GM13977 (cell line): ENCODE measurements around the gene SLIT3.

ENCODE experiments used
- DNase-seq: peaks from one replicate; pipeline ENCODE4 v3.0.0; 2012; ENCODE audit warnings: low spot score
- CTCF ChIP-seq: IDR thresholded peaks from 2 replicates; pipeline ENCODE4 v1.5.1; 2012; ENCODE audit warnings: mild to moderate bottlenecking, control low read depth; ENCODE audit not compliant: insufficient read depth; ENCODE audit errors: extremely low read depth, missing control alignments
- in situ Hi-C: fragments of 300-500 bp; cut with MboI; formaldehyde crosslinking; loops from one replicate; pipeline ENCODE4 v1.12.0; 2022; ENCODE audit warnings: low sequenced_read_pairs, low pct_unique_long_range_greater_than_20kb, mixed read lengths, inconsistent platforms; ENCODE audit not compliant: unreplicated experiment

SLIT3 gene

GRCh38 chr5:168865968-168866367, 435.0 kb downstream of the SLIT3 start:
- in situ Hi-C loops: no loop called here
- DNase-seq: no peak
- TF ChIP-seq CTCF: no peak

GRCh38 chr5:168863021-168863420, 437.9 kb downstream of the SLIT3 start:
- TF ChIP-seq CTCF: no peak
- in situ Hi-C loops: no loop called here
- DNase-seq: no peak

GRCh38 chr5:168860503-168860902, 440.4 kb downstream of the SLIT3 start:
- no peak for DNase-seq
- in situ Hi-C loops: no loop called here
- no peak for TF ChIP-seq CTCF

GRCh38 chr5:168860081-168860480, 440.9 kb downstream of the SLIT3 start:
- TF ChIP-seq CTCF: no peak
- in situ Hi-C loops: no loop called here
- DNase-seq: no peak

GRCh38 chr5:168859471-168859870, 441.5 kb downstream of the SLIT3 start:
- in situ Hi-C loops: no loop called here
- no peak for DNase-seq
- TF ChIP-seq CTCF: no peak

- TF ChIP-seq CTCF: no peak
- no peak for DNase-seq
- in situ Hi-C loops: no loop called here
These were observed 441.9 kb downstream of the SLIT3 start for GRCh38 chr5:168858994-168859393.

- no peak for TF ChIP-seq CTCF
- in situ Hi-C loops: no loop called here
- DNase-seq: no peak
These were observed 442.6 kb downstream of the SLIT3 start for GRCh38 chr5:168858371-168858770.
